NCI-H1694 treated with DMSO at 0.1 percent for 48 hours (cell line): ENCODE results near the gene NARF.
A peak's percentile ranks its signal among the peaks of the same experiment; 100 is the strongest.
"Not testable (repeated sequence)": the region's sequence is repeated elsewhere in the genome, so short reads cannot be mapped to it uniquely, and the experiment has no call there.

Experiments
- DNase-seq: peaks from one replicate; lab custom pipeline; 2025; lab: John Stamatoyannopoulos, UW

Gene NARF

DNA sequence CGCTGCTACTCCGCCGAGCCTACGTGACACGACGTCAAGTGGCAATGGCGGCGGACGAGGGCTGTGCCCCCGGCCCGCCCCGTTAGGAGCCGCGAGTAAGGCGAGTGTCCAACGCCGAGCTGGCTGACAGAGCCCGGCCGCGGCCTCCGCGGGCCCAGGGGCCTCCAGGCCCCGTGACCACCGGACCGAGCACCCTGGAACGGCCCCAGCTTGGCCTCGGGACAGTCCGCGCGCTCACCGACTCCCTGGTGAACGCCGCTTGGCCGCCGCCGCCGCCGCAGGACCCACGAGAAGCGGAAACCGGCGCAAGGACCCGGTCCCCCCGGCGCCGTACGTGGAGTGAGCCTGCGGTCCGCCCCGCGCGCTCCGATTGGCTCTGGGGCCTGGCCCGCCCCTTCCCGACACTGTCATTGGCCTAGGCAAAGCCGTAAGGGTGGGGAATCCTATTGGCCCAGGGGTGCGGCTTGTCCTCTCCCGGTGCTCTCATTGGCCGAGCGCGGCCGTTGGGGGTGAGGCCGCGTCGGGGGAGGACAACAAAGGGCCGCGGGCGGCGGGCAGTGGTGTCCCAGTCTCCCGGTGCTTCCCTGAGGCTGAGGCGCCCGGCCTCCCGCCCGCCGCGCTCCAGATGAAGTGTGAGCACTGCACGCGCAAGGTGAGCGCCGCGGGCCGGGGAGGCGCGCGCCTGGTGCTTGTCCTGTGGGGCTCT is at the start of gene NARF:
Gene NARF, plus strand, starts transcription at position 563 of the 706 bp plus-strand sequence. Its CDS starts 63 bp downstream, at position 626.
- peak; percentile 99 for DNase-seq

DNA sequence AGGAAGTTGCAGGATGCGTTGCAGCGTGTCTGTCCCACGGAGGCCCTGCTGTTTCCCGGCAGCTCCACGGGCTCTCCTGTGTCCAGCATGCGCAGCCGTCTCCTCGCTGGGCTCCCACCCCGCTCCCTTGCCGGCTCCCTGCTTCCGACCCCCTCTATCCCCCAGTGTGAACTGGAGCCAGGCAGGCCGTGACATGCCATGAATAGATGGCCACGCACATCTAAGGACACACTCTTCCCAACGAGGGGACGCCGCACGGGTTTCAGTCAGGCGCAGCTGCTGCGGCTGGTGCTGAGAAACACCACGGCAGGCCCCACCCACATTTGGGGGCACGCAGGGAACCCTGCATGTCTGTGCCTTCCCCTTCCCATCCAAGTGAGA is 49.6 kb upstream of the NARF start:
- no peak for DNase-seq

DNA sequence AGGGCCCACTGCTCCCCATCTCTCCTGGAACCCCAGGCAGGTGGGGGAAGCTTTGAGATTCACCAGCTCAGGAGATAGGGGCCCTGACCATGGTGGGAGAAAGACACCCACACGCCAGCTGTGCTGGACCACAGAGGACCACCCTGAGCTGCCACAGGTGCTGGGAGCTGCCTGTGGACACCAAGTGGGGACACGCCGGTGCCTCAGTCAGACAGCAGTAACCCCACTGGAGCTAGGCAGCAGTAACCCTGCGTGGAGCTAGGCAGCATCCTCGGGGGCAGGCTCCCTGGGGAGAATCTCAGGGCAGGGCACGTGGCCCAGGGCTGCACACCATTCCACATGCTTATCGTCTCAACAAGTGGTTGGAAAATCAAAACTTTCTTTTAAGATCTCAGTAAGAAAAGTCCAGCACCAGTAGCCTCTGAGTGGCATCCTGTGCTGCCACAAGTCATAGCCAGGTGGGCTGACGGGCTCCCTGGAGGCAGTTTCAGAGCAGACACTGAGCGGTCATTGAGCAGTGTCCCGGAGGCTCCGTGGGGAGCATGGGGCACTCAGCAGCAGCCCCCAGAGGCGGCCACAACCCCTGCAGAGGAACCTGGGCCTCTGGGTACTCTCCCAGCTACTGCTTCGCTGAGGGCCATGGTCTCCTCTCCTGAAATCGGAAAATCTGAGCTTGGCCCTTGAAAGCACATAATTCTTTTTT is 48.4 kb upstream of the NARF start:
- no peak for DNase-seq

DNA sequence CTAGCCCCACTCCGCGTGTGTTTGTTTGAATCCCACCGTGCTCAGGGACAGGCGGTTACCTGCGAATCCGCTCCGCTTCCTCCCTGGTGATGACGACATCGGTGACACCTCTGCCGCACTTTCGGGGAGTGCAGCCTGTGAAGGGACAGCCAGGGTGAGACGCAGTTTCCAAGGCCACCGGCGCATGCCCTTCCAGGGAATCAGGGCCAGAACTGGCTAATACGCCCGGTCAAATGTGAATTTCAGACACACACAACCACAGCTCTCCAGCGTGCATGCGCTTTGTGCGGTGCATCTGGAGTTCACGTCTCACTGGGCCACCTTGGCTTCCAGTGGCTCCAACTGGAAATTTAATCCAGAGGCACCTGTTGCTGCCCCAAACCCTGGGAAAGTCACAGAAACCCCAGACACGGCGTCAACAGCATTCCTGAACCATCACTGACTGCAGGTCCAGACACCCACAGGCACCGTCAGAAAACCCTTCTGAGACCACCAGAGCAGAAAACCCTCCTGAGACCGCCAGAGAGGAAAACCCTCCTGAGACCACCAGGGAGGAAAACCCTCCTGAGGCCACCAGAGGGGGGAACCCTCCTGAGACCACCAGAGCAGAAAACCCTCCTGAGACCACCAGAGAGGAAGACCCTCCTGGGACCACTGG is 47.0 kb upstream of the NARF start:
- DNase-seq: no peak

DNA sequence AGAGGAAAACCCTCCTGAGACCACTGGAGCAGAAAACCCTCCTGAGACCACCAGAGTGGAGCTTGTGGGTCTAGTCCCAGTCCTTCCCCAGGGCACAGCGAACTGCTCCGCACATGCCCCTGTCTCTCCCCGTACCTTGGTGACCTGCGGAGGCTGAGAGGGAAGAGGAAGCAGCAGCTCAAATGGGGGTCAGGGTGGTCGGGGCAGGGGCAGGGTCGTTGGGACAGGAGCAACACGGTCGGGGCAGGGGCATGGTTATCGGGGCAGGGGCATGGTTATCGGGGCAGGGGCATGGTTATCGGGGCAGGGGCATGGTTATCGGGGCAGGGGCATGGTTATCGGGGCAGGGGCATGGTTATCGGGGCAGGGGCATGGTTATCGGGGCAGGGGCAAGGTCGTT is 46.5 kb upstream of the NARF start:
- not testable (repeated sequence) for DNase-seq

DNA sequence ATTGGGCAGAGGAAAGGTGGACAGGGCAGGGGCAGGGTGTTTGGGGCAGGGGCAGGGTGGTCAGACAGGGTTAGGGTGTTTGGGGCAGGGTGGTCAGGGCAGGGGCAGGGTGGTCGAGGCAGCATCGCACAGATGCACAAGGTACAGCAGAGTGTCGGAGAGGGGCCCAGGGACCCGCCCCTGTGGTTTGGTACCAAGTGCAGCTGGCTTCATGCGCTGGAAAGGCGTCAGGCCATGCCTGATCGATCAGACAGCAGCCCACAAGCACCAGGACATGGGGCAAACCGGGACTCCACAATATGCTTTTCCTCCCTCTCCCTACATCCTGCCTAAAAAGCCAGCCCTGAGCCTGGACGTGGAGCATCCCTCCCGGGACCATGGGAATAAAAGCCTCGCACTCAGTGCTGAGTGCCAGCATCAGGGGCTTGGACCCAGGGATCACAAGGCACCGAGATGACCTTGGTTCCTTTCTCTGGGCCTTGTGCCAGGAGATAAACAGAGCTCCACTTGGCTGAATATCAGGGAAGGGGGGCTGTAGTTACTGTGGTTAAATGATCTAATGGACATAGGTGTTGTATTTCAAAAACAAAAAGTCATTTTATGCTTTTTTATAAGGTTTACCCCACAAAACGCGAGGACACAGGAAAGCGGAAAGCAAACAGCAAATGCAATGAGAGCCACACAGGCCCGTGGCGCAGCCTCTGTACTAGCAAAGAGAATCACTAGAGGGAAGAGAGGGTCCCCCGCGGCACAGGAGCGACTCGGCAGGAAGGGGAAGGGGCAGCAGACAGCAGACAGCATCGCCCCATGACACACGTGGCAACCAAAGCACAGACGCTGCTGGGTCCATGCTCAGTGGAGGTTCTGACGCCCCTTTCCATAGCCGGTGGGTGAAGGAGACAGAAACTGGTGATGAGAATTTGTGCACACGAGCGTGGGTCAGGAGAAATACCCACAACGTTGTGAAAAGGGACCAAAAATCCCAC is 45.7 kb upstream of the NARF start:
- no peak for DNase-seq

DNA sequence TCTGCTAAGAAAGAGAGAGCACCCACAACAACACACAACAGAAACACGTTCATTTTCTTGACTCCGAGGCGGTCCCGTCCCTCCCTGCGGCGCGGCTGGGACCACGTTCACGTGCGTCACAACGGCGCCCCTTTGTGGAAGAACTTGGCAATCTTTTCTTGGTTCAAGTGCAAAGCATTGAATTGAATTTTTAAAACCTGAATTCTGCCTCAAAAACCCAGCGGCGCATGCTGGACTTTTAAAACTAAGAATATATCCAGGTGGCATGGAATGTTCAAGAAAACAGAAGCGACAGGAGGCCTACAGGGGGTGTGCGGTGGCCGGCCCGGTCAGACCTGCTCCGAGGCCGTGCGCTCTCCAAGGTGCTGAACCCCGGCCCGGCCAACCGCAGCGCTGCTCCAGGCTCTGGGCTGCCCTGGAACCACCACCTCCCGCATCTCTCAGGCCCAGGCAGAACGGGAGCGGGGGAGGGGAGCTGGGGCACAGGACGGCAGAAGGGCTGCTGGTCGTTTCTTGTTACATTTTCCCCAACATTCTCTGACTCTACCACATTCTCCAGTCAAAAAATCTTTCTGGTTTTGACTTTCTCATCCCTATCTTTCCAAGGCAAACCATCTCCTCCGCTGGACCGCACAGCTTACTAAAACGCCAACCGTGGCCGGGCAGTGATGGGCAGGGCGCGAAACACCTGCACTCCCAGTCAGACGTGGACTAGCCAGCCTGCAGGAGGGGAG is 43.8 kb upstream of the NARF start:
- peak; percentile 72 for DNase-seq

DNA sequence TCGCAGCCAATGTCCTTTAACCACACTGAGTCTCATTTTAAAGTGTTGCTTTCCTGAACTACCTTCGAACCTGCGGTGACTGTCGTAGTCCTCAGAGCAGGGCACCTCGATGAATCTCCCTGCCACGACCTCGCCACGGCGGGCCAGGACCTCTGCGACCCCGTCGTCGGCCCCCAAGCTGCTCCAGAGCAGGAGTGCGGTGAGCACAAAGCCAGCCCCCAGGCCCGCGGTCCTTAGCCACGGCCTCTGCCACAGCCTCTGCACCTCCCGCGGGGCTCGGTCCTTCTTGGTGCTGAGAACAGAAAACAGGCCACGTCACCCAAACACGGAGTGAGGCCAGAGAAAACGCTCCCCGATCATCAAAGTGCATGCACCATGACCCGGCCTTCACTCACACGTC is 43.2 kb upstream of the NARF start:
- no peak for DNase-seq

DNA sequence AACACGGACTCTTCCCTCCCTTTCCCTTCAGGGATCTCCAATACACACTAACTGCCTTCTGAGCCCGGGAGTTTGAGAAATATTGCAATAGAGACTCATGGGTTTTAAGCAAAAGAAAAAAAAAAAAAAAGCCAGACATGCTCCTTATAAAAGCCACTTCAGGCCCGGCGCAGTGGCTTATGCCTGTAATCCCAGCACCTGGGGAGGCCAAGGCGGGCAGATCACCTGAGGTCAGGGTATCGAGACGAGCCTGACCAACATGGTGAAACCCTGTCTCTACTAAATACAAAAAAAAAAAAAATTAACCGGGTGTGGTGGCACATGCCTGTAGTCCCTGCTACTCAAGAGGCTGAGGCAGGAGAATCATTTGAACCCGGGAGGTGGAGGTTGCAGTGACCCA is 42.8 kb upstream of the NARF start:
- no peak for DNase-seq

DNA sequence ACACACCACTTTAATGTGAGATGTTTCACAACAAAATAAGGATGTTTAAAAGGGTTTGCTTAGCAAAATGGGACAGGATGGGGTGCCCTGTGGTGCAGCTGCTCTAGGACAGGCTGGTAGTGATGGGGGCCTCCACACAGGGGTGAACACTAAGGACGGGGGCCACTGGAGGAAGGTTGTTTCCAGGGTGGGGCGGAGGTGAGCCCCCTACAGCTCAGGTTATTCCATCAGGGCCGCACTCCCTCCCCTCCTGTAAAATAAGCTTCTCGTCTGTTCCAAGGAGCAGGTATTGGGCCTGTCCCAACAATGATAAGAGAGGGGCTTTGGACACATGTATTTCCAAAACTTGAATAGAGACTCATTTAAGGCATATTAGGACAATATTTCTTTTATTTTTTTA is 42.3 kb upstream of the NARF start:
- no peak for DNase-seq

DNA sequence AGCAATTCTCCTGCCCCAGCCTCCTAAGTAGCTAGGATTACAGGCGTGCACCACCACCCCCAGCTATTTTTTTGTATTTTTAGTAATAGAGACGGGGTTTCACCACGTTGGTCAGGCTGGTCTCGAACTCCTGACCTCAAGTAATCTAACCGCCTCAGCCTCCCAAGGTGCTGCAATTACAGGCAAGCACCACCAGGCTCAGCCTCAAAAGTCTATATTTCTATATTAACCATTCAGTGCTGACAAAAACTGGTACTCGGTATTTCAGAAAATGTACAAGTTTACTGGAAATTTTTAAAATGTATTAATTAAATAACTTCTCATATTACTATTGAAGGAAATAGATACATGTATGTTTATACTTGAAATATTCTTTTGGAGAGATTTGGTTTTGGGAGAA is 41.8 kb upstream of the NARF start:
- peak; percentile 25 for DNase-seq

DNA sequence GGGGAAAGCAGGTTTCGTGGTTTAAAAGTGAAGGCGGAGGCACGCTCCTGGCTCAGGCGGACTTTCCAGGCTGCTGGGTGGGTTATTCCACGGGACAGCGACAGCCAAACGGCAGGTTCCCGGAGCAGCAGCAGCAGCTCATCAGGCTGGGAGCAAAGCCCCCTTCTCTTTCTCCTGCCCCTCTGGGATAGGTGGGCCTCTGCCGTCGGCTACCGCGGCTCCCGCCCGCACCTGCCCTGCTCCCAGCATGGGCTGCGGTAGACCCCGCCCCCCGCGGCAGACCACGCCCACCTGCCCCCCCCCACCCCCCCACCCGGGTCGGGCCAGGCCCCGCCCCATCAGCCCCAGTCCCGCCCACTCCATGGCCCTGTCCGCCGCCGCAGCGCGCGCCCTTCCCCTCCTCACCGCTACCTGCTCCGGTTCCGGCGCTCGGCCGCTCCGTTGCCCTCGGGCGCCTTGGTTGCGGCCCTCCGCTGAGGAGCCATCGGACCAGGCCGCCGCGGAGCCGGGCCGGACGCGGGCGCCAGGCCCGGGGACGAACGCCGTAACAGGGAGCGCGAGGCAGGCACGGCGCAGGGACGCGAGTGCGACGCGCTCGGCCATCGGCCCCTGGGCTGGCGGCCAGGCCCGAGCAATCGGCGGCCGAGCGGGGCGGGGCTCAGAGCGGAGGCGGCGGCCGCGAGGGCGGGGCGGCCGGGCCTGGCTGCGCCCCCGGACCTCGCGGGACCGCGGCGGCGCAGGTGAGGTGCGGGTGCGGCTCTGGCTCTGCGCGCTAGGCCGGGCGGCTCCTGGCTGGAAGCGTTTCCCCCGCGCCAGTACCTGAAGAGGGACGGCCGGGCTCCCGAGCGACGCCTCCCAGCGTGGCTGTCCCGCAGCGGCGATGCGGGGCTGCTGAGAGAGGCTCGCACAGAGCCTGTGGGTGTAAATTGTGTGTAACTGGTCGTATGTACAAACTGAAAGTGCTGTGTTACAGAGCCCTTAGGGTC is 40.2 kb upstream of the NARF start, which contains the start of the genes HEXD and OGFOD3:
Gene HEXD, plus strand, starts transcription at position 347 of the 986 bp plus-strand sequence. CDS start 1,453 bp downstream, outside the sequence.
Gene OGFOD3, minus strand, starts transcription at position 586 of the 986 bp plus-strand sequence. Its CDS starts 101 bp downstream, at position 485.
- peak; percentile 80 for DNase-seq

DNA sequence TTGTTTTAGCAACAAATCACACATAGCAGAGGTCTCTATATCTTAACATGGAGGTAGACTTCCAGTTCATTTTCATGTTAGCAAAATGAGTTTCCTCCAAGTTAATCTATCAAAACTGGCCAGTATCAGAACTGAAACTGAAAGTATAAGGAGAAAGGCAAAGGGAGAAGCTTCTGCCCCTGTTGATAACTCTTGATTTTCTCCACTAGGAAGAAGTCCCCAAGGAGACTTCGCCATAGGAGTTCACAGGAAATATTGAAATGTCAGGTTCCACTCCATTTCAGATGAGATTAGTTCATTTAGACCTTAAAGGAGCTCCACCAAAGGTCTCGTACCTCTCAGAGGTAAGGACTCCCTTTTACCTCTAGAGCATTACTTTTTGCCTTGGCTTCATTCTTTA is 39.0 kb upstream of the NARF start:
- DNase-seq: no peak

DNA sequence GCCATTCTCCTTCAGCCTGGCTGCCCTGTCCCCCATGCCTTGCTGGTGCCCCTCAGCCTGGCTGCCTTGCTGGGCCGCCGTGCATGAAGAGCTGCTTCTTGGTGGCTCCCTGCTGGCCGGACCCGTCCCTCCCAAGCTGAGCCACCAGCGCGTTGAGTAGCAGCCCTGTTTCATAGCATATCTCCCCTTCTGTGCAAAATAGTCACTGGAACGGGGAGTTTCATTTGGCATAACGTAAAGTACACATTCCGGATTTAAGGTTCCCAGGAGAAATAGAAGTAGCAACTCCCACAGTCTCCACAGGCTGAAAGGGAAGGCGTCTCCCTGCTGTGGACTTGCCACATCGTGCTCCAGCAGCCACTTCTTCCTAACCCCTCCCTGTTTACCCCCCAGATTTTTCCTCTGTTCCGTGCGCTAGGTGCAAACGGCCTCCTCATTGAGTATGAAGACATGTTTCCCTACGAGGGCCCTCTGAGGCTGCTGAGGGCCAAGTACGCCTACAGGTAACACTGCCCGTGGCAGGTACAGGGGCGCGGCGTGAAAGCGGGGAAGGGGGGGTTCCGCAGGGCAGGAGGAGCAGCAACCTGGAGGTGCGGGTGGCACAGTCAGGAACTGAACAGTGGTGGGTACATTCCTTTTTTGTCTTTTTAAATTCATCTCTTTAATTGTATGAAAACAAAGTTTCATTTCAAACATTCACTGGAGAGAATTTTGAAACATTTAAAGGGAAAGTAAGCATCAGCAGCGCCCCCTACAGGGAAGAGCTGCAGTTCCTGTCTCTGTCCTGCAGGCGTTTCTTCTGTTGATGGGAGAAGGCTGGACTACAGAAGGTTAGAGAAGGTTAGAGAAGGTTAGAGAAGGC is 34.3 kb upstream of the NARF start:
- peak; percentile 43 for DNase-seq

DNA sequence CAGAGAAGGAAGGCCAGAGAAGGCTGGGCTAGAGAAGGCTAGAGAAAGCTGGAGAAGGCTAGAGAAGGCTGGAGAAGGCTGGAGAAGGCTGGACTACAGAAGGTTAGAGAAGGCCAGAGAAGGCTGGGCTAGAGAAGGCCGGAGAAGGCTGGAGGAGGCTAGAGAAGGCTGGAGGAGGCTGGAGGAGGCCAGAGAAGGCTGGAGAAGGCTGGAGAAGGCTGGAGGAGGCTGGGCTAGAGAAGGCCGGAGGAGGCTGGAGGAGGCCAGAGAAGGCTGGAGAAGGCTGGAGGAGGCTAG is 33.7 kb upstream of the NARF start:
- DNase-seq: no peak

DNA sequence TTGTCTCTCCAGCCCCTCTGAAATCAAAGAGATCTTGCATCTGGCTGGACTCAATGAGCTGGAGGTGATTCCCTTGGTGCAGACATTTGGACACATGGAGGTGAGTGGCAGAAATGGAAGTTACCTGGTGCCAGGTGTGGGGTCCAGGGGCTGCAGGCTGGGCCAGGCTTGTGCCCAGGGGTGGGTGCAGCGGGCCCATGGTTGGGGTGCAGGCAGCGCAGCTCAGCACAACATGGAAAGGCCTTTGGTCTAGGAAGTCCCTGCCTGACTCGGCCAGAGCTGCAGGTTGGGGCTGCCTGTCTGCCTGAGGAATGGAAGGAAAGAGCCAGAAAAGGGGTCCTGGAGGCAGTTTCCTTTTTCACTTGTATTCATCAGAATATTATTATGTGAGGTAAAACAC is 30.0 kb upstream of the NARF start:
- no peak for DNase-seq

DNA sequence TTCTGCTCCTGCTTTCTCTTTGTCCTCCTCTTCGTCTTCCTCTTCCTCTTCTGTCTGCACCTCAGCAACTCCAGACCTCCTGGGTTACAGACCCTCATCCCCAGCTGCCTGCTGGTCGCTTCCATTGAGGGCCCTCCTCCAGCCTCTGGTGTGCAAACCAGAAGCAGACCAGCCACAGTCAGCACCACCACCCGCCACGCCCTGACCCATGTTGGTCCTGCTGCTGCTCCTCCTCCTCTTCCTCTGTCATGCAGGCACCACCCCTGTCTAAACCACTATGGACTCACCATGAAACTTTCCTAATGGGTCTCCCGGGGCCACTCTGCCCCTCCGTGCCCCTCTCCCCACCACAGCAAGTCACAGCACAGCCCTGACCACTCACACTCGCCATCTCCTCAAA is 28.7 kb upstream of the NARF start:
- no peak for DNase-seq

DNA sequence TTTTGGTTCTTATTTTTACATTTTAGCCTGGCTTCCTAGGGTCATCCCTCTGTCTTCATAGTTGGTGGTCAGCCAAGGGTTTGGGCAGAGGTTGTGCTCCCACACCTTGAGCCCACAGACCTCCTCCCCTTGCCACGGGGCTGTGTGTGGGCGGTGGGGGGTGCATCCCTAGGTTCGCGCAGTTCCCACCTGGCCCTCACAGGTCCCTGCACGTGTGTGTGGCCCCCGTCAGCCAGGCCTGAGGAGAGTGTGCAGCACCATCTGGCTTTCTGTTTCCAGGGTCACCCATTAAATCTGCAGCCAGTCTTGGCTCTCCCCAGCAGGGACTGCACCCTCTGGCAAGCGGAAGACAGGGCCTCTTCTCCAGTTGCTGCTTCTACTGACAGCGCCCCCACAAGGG is 26.5 kb upstream of the NARF start:
- DNase-seq: no peak

DNA sequence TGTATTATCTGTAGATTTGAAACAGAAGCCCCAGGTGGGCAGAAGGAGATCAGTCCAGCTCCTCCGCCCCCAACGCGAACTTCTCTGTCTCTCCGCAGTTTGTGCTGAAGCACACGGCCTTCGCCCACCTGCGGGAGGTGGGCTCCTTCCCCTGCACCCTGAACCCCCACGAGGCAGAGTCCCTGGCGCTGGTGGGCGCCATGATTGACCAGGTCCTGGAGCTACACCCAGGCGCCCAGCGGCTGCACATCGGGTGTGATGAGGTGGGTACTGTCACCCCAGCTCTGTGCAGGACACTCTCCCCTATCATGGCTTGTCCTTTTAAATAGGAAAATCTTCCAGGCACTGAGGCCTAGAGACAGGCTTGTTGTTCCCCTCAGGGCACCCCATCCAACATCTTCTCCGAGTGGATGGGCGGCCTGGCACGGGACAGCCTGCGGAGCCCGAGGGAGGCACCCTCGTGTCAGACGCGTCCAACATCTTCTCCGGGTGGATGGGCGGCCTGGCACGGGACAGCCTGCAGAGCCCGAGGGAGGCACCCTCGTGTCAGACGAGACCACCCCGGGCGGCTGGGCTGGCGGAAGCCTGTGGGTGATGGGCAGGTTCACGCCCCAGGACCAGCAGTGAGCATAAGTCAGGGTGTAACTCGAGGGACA is 24.9 kb upstream of the NARF start:
- DNase-seq: no peak
